K562 (cell line): Measurements from ENCODE around the gene FCGR2B. TPM values are rescaled to one million over a fixed set of nuclear protein-coding genes. Genes with fewer than 3 reads are reported as not detected.
"Not testable (repeated sequence)": the region's sequence is repeated elsewhere in the genome, so short reads cannot be mapped to it uniquely, and the experiment has no call there.

Experiments
- ATAC-seq: fragments of 200-7000 bp; cut with Tn5 transposase; 3 replicates; pipeline ENCODE4 v1.9.1; 2020; ENCODE audit warnings: moderate library complexity
- BruUV-seq: library from RNA; stranded (reverse); fragments of 400-500 nt; replicated peaks from 2 replicates; lab custom pipeline; 2021; lab: Mats Ljungman, UMichigan
- CTCF ChIA-PET: fragments of 300-600 bp; formaldehyde crosslinking; extraction: SDS; loops from one replicate; lab custom pipeline; 2021; ENCODE audit warnings: low intra/inter-chr PET ratio; lab: Yijun Ruan, JAX
- POLR2A ChIA-PET: fragments of 300-600, 350-650 bp; sonication (Branson Sonifier 250); formaldehyde crosslinking; extraction: SDS; loops from one replicate; lab custom pipeline; 2021; ENCODE audit warnings: antibody characterized with exemption, inconsistent platforms; lab: Yijun Ruan, JAX
- DNase-seq, 4 experiments: peaks; one replicate each; pipeline versions ENCODE4 v3.0.0 to v3.0.0-alpha.2; 2011 to 2018; ENCODE audit warnings: low spot score in 3 of 4, mixed read lengths in 3 of 4; ENCODE audit errors: extremely low read depth in 1 of 4
- FAIRE-seq: peaks from 2 replicates; lab custom pipeline; 2011; peaks lifted over from hg19 to GRCh38; lab: Jason Lieb, UNC
- H2AFZ ChIP-seq: 2 replicates; pipeline ENCODE4 v1.6.0; 2011; ENCODE audit warnings: low read depth, low read length, control low read depth, inconsistent platforms
- H3K27ac ChIP-seq: fragments of 200-600 bp; 3 replicates; pipeline ENCODE4 v1.8.0; 2011; ENCODE audit warnings: low read depth, mild to moderate bottlenecking, control low read depth, inconsistent platforms, low read length, moderate library complexity, mixed read lengths; ENCODE audit errors: extremely low read depth
- H3K27me3 ChIP-seq, 2 experiments: fragments of 300-600 bp in 1 of 2; 2 replicates in 1 of 2; 3 replicates in 1 of 2; pipeline versions ENCODE4 v1.6.0 to v1.8.0; 2011; ENCODE audit warnings: inconsistent platforms in 2 of 2, low read length in 2 of 2, mild to moderate bottlenecking in 1 of 2, mixed read lengths in 1 of 2, moderate library complexity in 1 of 2; ENCODE audit not compliant: control insufficient read depth in 2 of 2, insufficient read depth in 2 of 2
- H3K36me3 ChIP-seq: fragments of 300-600 bp; 3 replicates; pipeline ENCODE4 v1.8.0; 2011; ENCODE audit warnings: mild to moderate bottlenecking, low read length, inconsistent platforms; ENCODE audit not compliant: control insufficient read depth, insufficient read depth
- H3K4me1 ChIP-seq, 2 experiments: fragments of 200-600 bp in 1 of 2; replicated peaks in 1 of 2; 2 replicates in 1 of 2; 3 replicates in 1 of 2; pipeline versions ENCODE4 v1.5.1 to v1.8.0; 2011; ENCODE audit warnings: inconsistent platforms in 2 of 2, low read length in 2 of 2, mild to moderate bottlenecking in 1 of 2, mixed read lengths in 1 of 2, moderate library complexity in 1 of 2; ENCODE audit not compliant: control insufficient read depth in 2 of 2, insufficient read depth in 2 of 2
- H3K4me2 ChIP-seq: 2 replicates; pipeline ENCODE4 v1.6.1; 2011; ENCODE audit warnings: low read length, control low read depth, inconsistent platforms, mixed read lengths; ENCODE audit not compliant: insufficient read depth
- H3K4me3 ChIP-seq: fragments of 200-600 bp; sonication (generic), shearing (Covaris generic); 2 replicates; pipeline ENCODE4 v1.5.1; 2016; ENCODE audit warnings: control low read depth, inconsistent platforms
- H3K79me2 ChIP-seq: fragments of 200-600 bp; 3 replicates; pipeline ENCODE4 v1.8.0; 2011; ENCODE audit warnings: low read length, inconsistent platforms; ENCODE audit not compliant: control insufficient read depth, insufficient read depth
- H3K9ac ChIP-seq, 2 experiments: 2 replicates each; pipeline versions ENCODE4 v1.6.0 to v1.6.1; 2011; ENCODE audit warnings: low read depth in 2 of 2, low read length in 2 of 2, control low read depth in 1 of 2, inconsistent platforms in 1 of 2, mild to moderate bottlenecking in 1 of 2, mixed read lengths in 1 of 2; ENCODE audit not compliant: insufficient read depth in 1 of 2
- H3K9me1 ChIP-seq: one replicate; pipeline ENCODE4 v1.6.0; 2011; ENCODE audit warnings: inconsistent platforms, mild to moderate bottlenecking, low read length, moderate library complexity; ENCODE audit not compliant: control insufficient read depth, insufficient read depth
- H3K9me3 ChIP-seq: replicated peaks from 2 replicates; pipeline ENCODE4 v1.5.1; 2011; ENCODE audit warnings: low read depth, low read length, inconsistent platforms; ENCODE audit not compliant: control insufficient read depth, insufficient read depth
- H4K20me1 ChIP-seq: replicated peaks from 2 replicates; pipeline ENCODE4 v1.6.1; 2011; ENCODE audit warnings: low read length, inconsistent platforms, mixed read lengths; ENCODE audit not compliant: control insufficient read depth, insufficient read depth
- ATF1 ChIP-seq, 2 experiments: fragments of 450-650 bp in 1 of 2; IDR thresholded peaks; 2 replicates each; pipeline ENCODE4 v1.6.1; 2016; ENCODE audit warnings: missing compliant biosample characterization in 1 of 2, missing genetic modification characterization in 1 of 2
- CC2D1A ChIP-seq: fragments of 450-650 bp; IDR thresholded peaks from 2 replicates; pipeline ENCODE4 v1.6.1; 2017; ENCODE audit warnings: mild to moderate bottlenecking
- DPF2 ChIP-seq: fragments of 450-650 bp; IDR thresholded peaks from 2 replicates; pipeline ENCODE4 v1.6.1; 2016
- FOXK1 ChIP-seq: sonication (generic); formaldehyde crosslinking; IDR thresholded peaks from 2 replicates; pipeline ENCODE4 v1.8.0; 2022; ENCODE audit warnings: missing genetic modification reagents, mild to moderate bottlenecking, borderline replicate concordance
- FOXM1 ChIP-seq, 2 experiments: fragments of 450-650 bp in 1 of 2; sonication (generic) in 1 of 2; formaldehyde crosslinking in 1 of 2; IDR thresholded peaks; 2 replicates each; pipeline versions ENCODE4 v1.6.1 to v1.9.0; 2017 to 2022; ENCODE audit warnings: low read depth in 2 of 2, mild to moderate bottlenecking in 2 of 2, missing genetic modification reagents in 1 of 2, moderate library complexity in 1 of 2
- GABPB1 ChIP-seq: sonication (generic); formaldehyde crosslinking; IDR thresholded peaks from 2 replicates; pipeline ENCODE4 v1.8.0; 2022; ENCODE audit warnings: mild to moderate bottlenecking, missing genetic modification reagents
- HDAC1 ChIP-seq, 2 experiments: fragments of 450-650 bp; IDR thresholded peaks; 2 replicates each; pipeline ENCODE4 v1.6.1; 2016 to 2017; ENCODE audit warnings: inconsistent platforms in 1 of 2, mild to moderate bottlenecking in 1 of 2, moderate library complexity in 1 of 2
- KAT7 ChIP-seq: sonication (generic); formaldehyde crosslinking; IDR thresholded peaks from 2 replicates; pipeline ENCODE4 v1.8.0; 2022; ENCODE audit warnings: missing genetic modification reagents, mild to moderate bottlenecking, borderline replicate concordance
- LCOR ChIP-seq: sonication (generic); formaldehyde crosslinking; IDR thresholded peaks from 2 replicates; pipeline ENCODE4 v1.8.0; 2022; ENCODE audit warnings: mild to moderate bottlenecking, missing genetic modification reagents
- MTA1 ChIP-seq: fragments of 450-650 bp; IDR thresholded peaks from 2 replicates; pipeline ENCODE4 v1.6.1; 2017; ENCODE audit warnings: borderline replicate concordance
- MTA3 ChIP-seq: fragments of 450-650 bp; formaldehyde crosslinking; IDR thresholded peaks from 2 replicates; pipeline ENCODE4 v1.6.1; 2017; ENCODE audit warnings: mild to moderate bottlenecking, borderline replicate concordance
- MYBL2 ChIP-seq, 2 experiments: fragments of 450-650 bp in 1 of 2; sonication (generic) in 1 of 2; formaldehyde crosslinking in 1 of 2; IDR thresholded peaks; 2 replicates each; pipeline versions ENCODE4 v1.6.1 to v1.8.1; 2017 to 2022; ENCODE audit warnings: borderline replicate concordance in 1 of 2, inconsistent platforms in 1 of 2, low read depth in 1 of 2, mild to moderate bottlenecking in 1 of 2, missing genetic modification reagents in 1 of 2, moderate library complexity in 1 of 2
- RBBP5 ChIP-seq: fragments of 200-600 bp; sonication (generic); IDR thresholded peaks from 2 replicates; pipeline ENCODE4 v1.6.1; 2012; ENCODE audit warnings: borderline replicate concordance, mild to moderate bottlenecking, low read length, control low read depth, inconsistent platforms; ENCODE audit not compliant: insufficient read depth, poor library complexity, severe bottlenecking
- SIN3A ChIP-seq, 2 experiments: fragments of 150-350 bp in 1 of 2; IDR thresholded peaks; 2 replicates each; pipeline ENCODE4 v1.6.1; 2011 to 2016; ENCODE audit warnings: borderline replicate concordance in 2 of 2, low read depth in 2 of 2, low read length in 2 of 2, mild to moderate bottlenecking in 2 of 2, moderate library complexity in 2 of 2; ENCODE audit not compliant: control insufficient read depth in 1 of 2
- STAT5A ChIP-seq: IDR thresholded peaks from 2 replicates; pipeline ENCODE4 v1.6.1; 2012; ENCODE audit warnings: low read length, inconsistent platforms, borderline replicate concordance
- TAF1 ChIP-seq: IDR thresholded peaks from 2 replicates; pipeline ENCODE4 v1.6.1; 2011; ENCODE audit warnings: mild to moderate bottlenecking, low read length, moderate library complexity; ENCODE audit not compliant: insufficient read depth, control insufficient read depth, severe bottlenecking; ENCODE audit errors: extremely low read depth
- TBL1XR1 ChIP-seq, 2 experiments: IDR thresholded peaks; 2 replicates each; pipeline ENCODE4 v1.6.1; 2012; ENCODE audit warnings: improper control_type of control experiment in 2 of 2, low read length in 2 of 2, mild to moderate bottlenecking in 1 of 2
- ZBTB1 ChIP-seq: sonication (generic); formaldehyde crosslinking; IDR thresholded peaks from 2 replicates; pipeline ENCODE4 v1.8.1; 2023; ENCODE audit warnings: missing genetic modification reagents, low read depth, mild to moderate bottlenecking, borderline replicate concordance
- WGBS: fragments of 100-300 bp; shearing (Covaris generic); methylation state at CpG from one replicate; pipeline ENCODE4 v1.1.6; 2016; ENCODE audit warnings: low coverage, mixed read lengths; ENCODE audit not compliant: insufficient coverage; ENCODE audit errors: missing lambda C conversion rate; 5-methylcytosine and 5-hydroxymethylcytosine counted together
- in situ Hi-C: fragments of 300-500 bp; cut with MboI; formaldehyde crosslinking; loops from 4 replicates; pipeline ENCODE4 v1.15.0; 2018; ENCODE audit warnings: inconsistent platforms, mixed read lengths
- intact Hi-C: fragments of 100-400 bp; cut with micrococcal nuclease; formaldehyde crosslinking; loops from 2 replicates; pipeline ENCODE4 v1.14.2; 2022
- polyA plus RNA-seq, 8 experiments: library from polyadenylated mRNA; depleted of rRNA in 4 of 8; stranded (reverse) in 5 of 8; unstranded in 3 of 8; fragments of >200 nt; fragmentation: Nextera tagmentation in 2 of 8; fragmentation: Illumina TruSeq in 1 of 8; extraction: Ambion mirVana in 2 of 8; extraction: Trizol in 1 of 8; gene quantifications; 2 replicates each; pipeline versions ENCODE4 v1.2.1 to v1.2.3, GENCODE V29; 2011 to 2014; ENCODE audit warnings: inconsistent platforms in 1 of 8, missing spikeins in 1 of 8
- total RNA-seq, 7 experiments: library from RNA; depleted of rRNA in 6 of 7; stranded (reverse); fragments of >200 nt in 6 of 7; fragmentation: Illumina TruSeq in 2 of 7; extraction: Trizol in 2 of 7; gene quantifications; 2 replicates each; pipeline versions ENCODE4 v1.2.1 to v1.2.3, GENCODE V29; 2011 to 2021; ENCODE audit warnings: low replicate concordance in 1 of 7

The FCGR2B gene
- total and polyA plus RNA-seq, 9 of the 15 experiments (the other 6 are each of a cell fraction or from before 2014, with no cell fraction given) = 1.7 to 8.9 (median 3.9) TPM

- peak overlapping the region; percentile 80 to 89 for H3K9ac ChIP-seq
- H3K4me1 ChIP-seq; TF ChIP-seq MYBL2 (CRISPR knock-in tag; IDR thresholded peaks at IDR 0.05; ENCODE audit: borderline replicate concordance); ATF1 (CRISPR knock-in tag; IDR thresholded peaks at IDR 0.05): not testable (repeated sequence)
- peak; percentile 56 to 91 (median 62) for DNase-seq
- TF ChIP-seq CC2D1A (peak; percentile 67), GABPB1 (peak; percentile 57; the same call in 1 of the 2 replicates), FOXM1 (IDR thresholded peaks at IDR 0.05; ENCODE audit: low read depth) (peak; percentile 45; the same call in 1 of the 2 replicates), FOXM1 (CRISPR knock-in tag; IDR thresholded peaks at IDR 0.05; ENCODE audit: low read depth) (0 out of 2 replicates have a peak, but pooled peaks have one; percentile 33), MTA1 (peak; percentile 17; the same call in 1 of the 2 replicates), DPF2 (0 out of 2 replicates have a peak, but pooled peaks have one; percentile 9), STAT5A (peak; percentile 29; the same call in 1 of the 2 replicates), MTA3 (peak; percentile 24; the same call in 1 of the 2 replicates), KAT7 (CRISPR knock-in tag) (peak; percentile 73; the same call in 1 of the 2 replicates), MYBL2 (IDR thresholded peaks at IDR 0.05; ENCODE audit: low read depth) (peak; percentile 68; the same call in 1 of the 2 replicates), RBBP5 (peak; percentile 44), FOXK1 (peak; percentile 24; the same call in 1 of the 2 replicates), ZBTB1 (0 out of 2 replicates have a peak, but pooled peaks have one; percentile 35), LCOR (CRISPR knock-in tag) (peak; percentile 95; the same call in 1 of the 2 replicates), SIN3A (IDR thresholded peaks at IDR 0.05; ENCODE audit: borderline replicate concordance in 2 of 2, control insufficient read depth in 1 of 2, low read depth in 2 of 2, low read length in 2 of 2) (peak in 1 of 2 experiments; percentile 50; a peak in 1 of 4 replicates), TAF1 (peak; percentile 42), HDAC1 (IDR thresholded peaks at IDR 0.05) (peak in 1 of 2 experiments; percentile 66; a peak in 1 of 4 replicates), ATF1 (tag; IDR thresholded peaks at IDR 0.05) (peak; percentile 71), TBL1XR1 (IDR thresholded peaks at IDR 0.05; ENCODE audit: low read length in 2 of 2) (0 out of 4 replicates have a peak, but pooled peaks of 1 of the 2 experiments have one; percentile 80)
Measured at GRCh38 chr1:161621181-161622000, 41.6 kb upstream of the FCGR2B start.

More at GRCh38 chr1:161621181-161622000, 41.6 kb upstream of the FCGR2B start:
- Histone ChIP-seq H3K27ac (peak overlapping the region; percentile 86), H3K79me2 (peaks cover 12% of the 10 kb centered on the region; the same call in 2 of the 3 replicates), H3K4me2 (peak overlapping the region; percentile 85), H2AFZ (peak overlapping the region; percentile 90), H3K4me3 (peak overlapping the region; percentile 43)
- FAIRE-seq (peak; percentile 11), ATAC-seq (peak; percentile 40)
- H3K27me3 ChIP-seq, CTCF ChIA-PET, H3K9me1 ChIP-seq, H3K9me3 ChIP-seq, H3K36me3 ChIP-seq, H4K20me1 ChIP-seq: not testable (repeated sequence)
- TSS peak; percentile 34 for BruUV-seq
- in situ Hi-C loops (loop anchor here (5.0 kb wide), 1 partner anchor 79 kb away; no protein-coding TSS in a partner anchor), intact Hi-C loops (loop anchor here (10.0 kb wide), 1 partner anchor 137 kb away; no protein-coding TSS in a partner anchor)
- under 1% methylated on average over 41 of the region's 41 CpGs for WGBS
- POLR2A ChIA-PET = interaction anchor here (1.8 kb wide), 1 partner anchor 9 kb away, joined by 11 read pairs; no protein-coding TSS in a partner anchor
